ENCODE measurements around the gene TXNL4A. TPM values are rescaled to one million over a fixed set of nuclear protein-coding genes. Genes with fewer than 3 reads are reported as not detected.

TXNL4A gene
- total and polyA plus RNA-seq, 2 donors (not counting 1 experiment from before 2014, with no cell fraction given): 38.9 to 67.8 TPM

DNA sequence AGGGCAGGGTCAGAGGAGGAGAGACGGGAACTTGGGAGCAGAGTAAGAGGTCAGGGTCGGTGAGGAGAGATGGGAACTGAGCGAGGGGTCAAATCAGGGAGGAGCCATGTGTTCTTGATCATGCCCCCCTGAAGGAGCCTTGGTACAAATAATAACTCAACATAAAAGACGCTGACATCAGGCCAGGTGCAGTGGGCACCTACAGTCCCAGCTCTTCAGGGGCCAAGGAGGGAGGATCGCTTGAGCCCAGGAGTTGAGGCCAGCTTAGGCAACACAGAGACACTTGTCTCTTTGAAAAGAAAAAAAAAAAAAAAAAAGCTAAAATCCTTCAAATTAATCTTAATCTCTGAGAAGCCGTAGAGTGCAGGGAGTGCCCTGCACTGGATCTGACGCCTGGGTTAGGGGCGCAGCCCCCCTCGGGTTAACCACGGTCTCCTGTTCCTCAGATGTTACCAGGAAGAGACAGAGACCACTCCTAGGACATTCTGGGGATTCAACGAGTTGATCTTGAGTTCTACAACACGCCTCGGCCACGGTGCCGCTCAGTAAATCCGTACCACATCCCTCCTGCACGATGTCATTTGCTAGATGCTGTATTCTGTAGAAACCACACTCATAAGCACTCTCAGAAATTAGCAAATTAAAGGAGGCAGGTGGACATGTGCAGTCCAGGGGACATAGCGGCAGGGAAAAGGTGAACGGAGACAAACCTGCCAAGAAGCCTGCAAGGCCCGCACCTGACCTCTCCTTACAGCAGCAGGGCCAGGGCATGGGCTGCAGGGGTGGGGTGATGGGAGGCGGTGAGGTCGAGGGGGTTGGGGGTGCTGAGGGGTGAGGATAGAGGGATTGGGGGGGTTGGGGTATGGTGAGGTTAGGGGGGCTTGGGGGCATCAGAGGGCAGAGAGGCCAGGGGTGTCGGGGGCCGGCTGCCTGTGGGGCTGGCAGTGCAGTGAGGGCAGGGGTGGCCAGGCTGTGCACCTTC lies 66.1 kb downstream of the TXNL4A start:
- Mint-ChIP-seq H3K27ac (no peak overlapping the region), H3K9me3 (ENCODE audit: insufficient read depth) (no peaks in the 10 kb centered on the region), H3K27me3 (no peaks in the 10 kb centered on the region), H3K4me3 (no peak overlapping the region), H3K4me1 (no peaks in the 10 kb centered on the region)
- ATAC-seq (ENCODE audit: low read depth) (no peak), DNase-seq (peak; percentile 14)
- POLR2A ChIA-PET: no interaction called here
- TF ChIP-seq CTCF (IDR thresholded peaks at IDR 0.05): no peak
- TF ChIP-seq EZH2 (IDR thresholded peaks at IDR 0.05; ENCODE audit: borderline replicate concordance, insufficient read depth, low read depth, low read length, poor library complexity, severe bottlenecking): no peak
- H3K4me1 ChIP-seq (ENCODE audit: control insufficient read depth in 2 of 2, insufficient read depth in 2 of 2, low read length in 2 of 2): no peaks in the 10 kb centered on the region
- H3K27me3 ChIP-seq (replicated peaks in 1 of 4; ENCODE audit: control extremely low read depth in 1 of 4, control insufficient read depth in 3 of 4, insufficient read depth in 4 of 4, low read length in 3 of 4): no peaks in the 10 kb centered on the region
- H3K36me3 ChIP-seq (replicated peaks in 1 of 2; ENCODE audit: control extremely low read depth in 1 of 2, control insufficient read depth in 1 of 2, extremely low read depth in 1 of 2, insufficient read depth in 2 of 2, low read length in 1 of 2): peaks cover 0 to 48% of the 10 kb centered on the region in 2 experiments
- CTCF ChIA-PET: no interaction called here
- intact Hi-C loops (cut with micrococcal nuclease): no loop called here
- H2AFZ ChIP-seq (ENCODE audit: insufficient read depth, low read depth, low read length, poor library complexity, severe bottlenecking): no peak overlapping the region
- H3K27ac ChIP-seq (ENCODE audit: low read length in 2 of 2): no peak overlapping the region
- WGBS (ENCODE audit: insufficient coverage): 99% methylated on average over 20 of the region's 24 CpGs
- H3K4me2 ChIP-seq (replicated peaks; ENCODE audit: low read depth, low read length, poor library complexity, severe bottlenecking): no peak overlapping the region
- H3K9ac ChIP-seq (ENCODE audit: low read length): no peak overlapping the region
- peaks cover 0 to 19% (median 0%) of the 10 kb centered on the region in 3 donors for H3K9me3 ChIP-seq (ENCODE audit: control extremely low read depth in 1 of 3, control insufficient read depth in 2 of 3, insufficient read depth in 1 of 3, low read length in 2 of 3)
- peaks cover 76% of the 10 kb centered on the region for H3K79me2 ChIP-seq (ENCODE audit: control insufficient read depth, insufficient read depth, low read length)
- H3K4me3 ChIP-seq (ENCODE audit: control extremely low read depth in 1 of 5, extremely low read depth in 1 of 5, insufficient read depth in 1 of 5, low read depth in 2 of 5, low read length in 4 of 5): no peak overlapping the region
- H4K20me1 ChIP-seq (ENCODE audit: control insufficient read depth, insufficient read depth, low read length, poor library complexity, severe bottlenecking): peaks cover 65% of the 10 kb centered on the region

Other genes starting within 250 kb of the TXNL4A start
- not detected in 2 replicates for gene KCNG2, start 190.6 kb downstream of the TXNL4A start, total RNA-seq
- gene KCNG2, start 190.6 kb downstream of the TXNL4A start, polyA plus RNA-seq: 0.07 TPM in 1 of 2 replicates, not detected in the other
- gene SLC66A2, start 36.9 kb downstream of the TXNL4A start, total RNA-seq: 44.4 and 45.6 TPM in 2 replicates
- gene SLC66A2, start 36.9 kb downstream of the TXNL4A start, polyA plus RNA-seq: 45.1 and 51.9 TPM in 2 replicates
- 4.8 and 7.2 TPM in 2 replicates for gene HSBP1L1, start 23.9 kb downstream of the TXNL4A start, total RNA-seq
- gene HSBP1L1, start 23.9 kb downstream of the TXNL4A start, polyA plus RNA-seq: 3.7 and 4.6 TPM in 2 replicates
- gene RBFA, start 45.9 kb upstream of the TXNL4A start, total RNA-seq: 24.2 TPM in 2 replicates
- 22.0 and 34.0 TPM in 2 replicates for gene RBFA, start 45.9 kb upstream of the TXNL4A start, polyA plus RNA-seq
- gene ADNP2, start 120.7 kb upstream of the TXNL4A start, total RNA-seq: 14.7 and 16.1 TPM in 2 replicates
- 4.7 and 17.6 TPM in 2 replicates for gene ADNP2, start 120.7 kb upstream of the TXNL4A start, polyA plus RNA-seq

All from B cell (primary cell).